AG10803 (cell line): ENCODE data around the gene PCSK6.

Experiments used
- DNase-seq: peaks from one replicate; pipeline ENCODE4 v3.0.0; 2010; ENCODE audit warnings: low read depth
- H3K4me3 ChIP-seq: 2 replicates; pipeline ENCODE4 v1.5.1; 2011; ENCODE audit warnings: mild to moderate bottlenecking, low read length, control low read depth
- CTCF ChIP-seq: conservative IDR thresholded peaks from 2 replicates; pipeline ENCODE4 v1.5.1; 2011; ENCODE audit warnings: mild to moderate bottlenecking, low read length, control low read depth, inconsistent platforms

PCSK6 gene

DNA sequence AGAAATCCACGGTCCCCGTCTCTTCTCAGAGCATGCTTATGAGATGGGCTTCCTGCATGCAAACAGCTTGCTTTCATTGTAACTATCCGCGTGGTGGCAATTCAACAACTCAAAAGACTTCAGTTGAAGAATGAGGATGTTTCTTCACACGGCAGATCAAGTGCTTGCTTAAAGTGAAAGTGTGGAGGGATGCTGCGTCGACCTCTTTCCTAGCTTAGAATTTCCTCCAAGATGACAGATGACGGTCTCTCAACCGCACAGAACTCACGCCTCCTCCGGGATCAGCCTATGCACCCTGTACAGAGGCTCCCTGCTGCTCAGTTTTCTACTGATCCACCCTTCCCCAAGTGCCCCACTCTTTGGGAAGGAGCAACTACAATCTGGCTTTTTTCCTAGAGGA is 47.8 kb downstream of the PCSK6 start:
- DNase-seq, result peak; percentile 36

GRCh38 chr15:101440846-101441590 is 48.5 kb downstream of the PCSK6 start:
- no peak overlapping the region for H3K4me3 ChIP-seq
- TF ChIP-seq CTCF, result no peak
- DNase-seq, result no peak

More for the DNA sequence above, 47.8 kb downstream of the PCSK6 start:
- no peak for TF ChIP-seq CTCF
- H3K4me3 ChIP-seq, result peak overlapping the region; percentile 27

DNA sequence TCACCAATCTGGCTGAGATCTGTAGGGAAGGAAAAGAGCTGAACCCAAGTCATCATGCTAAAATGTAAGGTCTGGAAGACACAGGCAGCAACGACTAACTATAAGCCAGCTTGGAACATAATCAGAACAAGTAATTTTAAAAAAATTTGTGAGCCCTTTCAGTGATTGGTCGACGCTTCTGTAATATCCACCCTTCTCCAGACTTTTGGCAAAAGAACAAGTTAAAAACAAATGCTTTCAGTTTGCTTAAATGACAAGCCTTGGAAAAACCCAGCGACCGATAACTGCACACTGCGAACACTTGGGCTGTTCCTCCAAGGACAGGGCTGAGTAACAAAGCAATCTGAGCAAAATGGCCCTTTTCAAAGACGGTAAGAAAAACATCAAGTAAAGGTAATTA is 49.6 kb downstream of the PCSK6 start:
- TF ChIP-seq CTCF, result no peak
- DNase-seq, result peak; percentile 85
- H3K4me3 ChIP-seq, result peak overlapping the region; percentile 47

- TF ChIP-seq CTCF, result no peak
- H3K4me3 ChIP-seq, result peak overlapping the region; percentile 47
- no peak for DNase-seq
Observed at GRCh38 chr15:101439285-101439919, 50.1 kb downstream of the PCSK6 start.

- DNase-seq, result no peak
- H3K4me3 ChIP-seq, result no peak overlapping the region
- no peak for TF ChIP-seq CTCF
Observed at GRCh38 chr15:101438482-101439284, 50.8 kb downstream of the PCSK6 start.

DNA sequence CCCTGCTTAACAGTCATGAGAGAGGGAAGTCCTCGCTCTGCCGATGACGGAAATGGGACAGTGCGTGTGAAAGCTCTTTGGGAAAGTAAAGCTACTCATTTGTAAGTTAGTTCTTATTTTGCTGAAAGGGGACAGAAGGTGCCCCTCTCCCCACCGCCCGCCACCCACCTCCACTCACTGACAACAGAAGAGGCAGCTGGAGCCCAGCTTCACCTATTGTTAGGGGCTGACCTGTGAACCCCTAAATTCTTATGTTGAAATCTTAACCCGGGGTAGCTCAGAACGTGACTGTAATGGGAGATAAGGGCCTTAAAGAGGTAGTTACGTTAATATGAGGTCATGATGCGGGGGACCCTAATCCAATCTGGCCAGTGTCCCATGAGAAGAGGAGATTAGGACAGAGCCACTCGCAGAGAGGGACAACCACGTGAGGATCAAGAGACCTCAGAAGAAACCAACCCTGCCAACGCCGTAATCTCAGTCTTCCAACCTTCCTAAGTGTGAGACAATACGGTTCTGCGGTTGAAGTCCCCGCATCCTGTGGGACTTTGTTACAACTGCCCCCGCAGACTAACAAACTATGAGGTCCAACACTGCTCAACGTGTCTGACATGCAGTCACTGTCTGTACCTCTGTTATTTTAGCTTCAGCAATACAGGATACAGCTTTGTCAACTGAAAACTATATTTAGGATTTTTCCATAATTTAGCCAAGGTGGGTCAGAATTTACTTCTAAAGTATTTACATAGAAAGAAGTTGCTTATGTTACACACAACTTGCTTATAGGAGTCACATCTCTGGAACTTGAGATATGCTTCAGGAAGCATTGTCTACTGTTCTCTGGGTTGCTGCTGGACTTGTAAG is 51.7 kb downstream of the PCSK6 start:
- H3K4me3 ChIP-seq, result no peak overlapping the region
- TF ChIP-seq CTCF, result no peak
- no peak for DNase-seq
